Liver (tissue), 3 donors: ENCODE measurements around the gene PALM3.

ENCODE experiments used
- ATF3 ChIP-seq: IDR thresholded peaks from 2 replicates; pipeline ENCODE4 v1.6.1; 2016; ENCODE audit warnings: antibody characterized with exemption
- CTCF ChIP-seq: fragments of 150-350 bp; IDR thresholded peaks from 2 replicates; pipeline ENCODE4 v1.5.1; 2017; ENCODE audit warnings: improper control_type of control experiment, low read depth, low read length; ENCODE audit not compliant: missing input control
- FOXA1 ChIP-seq: IDR thresholded peaks from 2 replicates; pipeline ENCODE4 v1.6.1; 2016; ENCODE audit warnings: antibody characterized with exemption
- GABPA ChIP-seq, 2 donors: IDR thresholded peaks in 1 of 2; conservative IDR thresholded peaks in 1 of 2; 2 replicates each; pipeline ENCODE4 v1.6.1; 2016; ENCODE audit warnings: antibody characterized with exemption in 2 of 2, mild to moderate bottlenecking in 1 of 2, moderate library complexity in 1 of 2
- HNF4A ChIP-seq, 2 donors: conservative IDR thresholded peaks; 2 replicates each; pipeline ENCODE4 v1.6.1; 2016; ENCODE audit warnings: antibody characterized with exemption in 2 of 2, mild to moderate bottlenecking in 2 of 2
- JUND ChIP-seq, 2 donors: IDR thresholded peaks; 2 replicates each; pipeline ENCODE4 v1.6.1; 2016; ENCODE audit warnings: antibody characterized with exemption in 2 of 2
- MAX ChIP-seq: IDR thresholded peaks from 2 replicates; pipeline ENCODE4 v1.6.1; 2016; ENCODE audit warnings: antibody characterized with exemption
- RAD21 ChIP-seq, 2 donors: IDR thresholded peaks; 2 replicates each; pipeline ENCODE4 v1.6.1; 2016; ENCODE audit warnings: antibody characterized with exemption in 2 of 2, mild to moderate bottlenecking in 2 of 2
- REST ChIP-seq: IDR thresholded peaks from 2 replicates; pipeline ENCODE4 v1.6.1; 2016; ENCODE audit warnings: antibody characterized with exemption, mild to moderate bottlenecking
- RXRA ChIP-seq, 2 donors: IDR thresholded peaks; 2 replicates each; pipeline ENCODE4 v1.6.1; 2017 to 2018; ENCODE audit warnings: antibody characterized with exemption in 2 of 2, mild to moderate bottlenecking in 1 of 2
- SP1 ChIP-seq: IDR thresholded peaks from 2 replicates; pipeline ENCODE4 v1.6.1; 2018; ENCODE audit warnings: antibody characterized with exemption, mild to moderate bottlenecking
- TAF1 ChIP-seq: conservative IDR thresholded peaks from 2 replicates; pipeline ENCODE4 v1.6.1; 2016; ENCODE audit warnings: antibody characterized with exemption, mild to moderate bottlenecking
- YY1 ChIP-seq: IDR thresholded peaks from 2 replicates; pipeline ENCODE4 v1.6.1; 2016; ENCODE audit warnings: antibody characterized with exemption, mild to moderate bottlenecking
- donor health status: healthy.
- donor health status: healthy.

GRCh38 chr19:14094854-14095253, 33.0 kb upstream of the PALM3 start:
- TF ChIP-seq CTCF = no peak
- TF ChIP-seq ATF3 = no peak
- TF ChIP-seq TAF1 = no peak
- no peak for TF ChIP-seq JUND (IDR thresholded peaks at IDR 0.05)
- no peak for TF ChIP-seq FOXA1
- TF ChIP-seq MAX = no peak
- no peak for TF ChIP-seq RAD21 (IDR thresholded peaks at IDR 0.05)
- TF ChIP-seq REST = no peak
- TF ChIP-seq YY1 = no peak
- TF ChIP-seq GABPA (IDR thresholded peaks at IDR 0.05 in 1 of 2, conservative IDR thresholded peaks at IDR 0.05 in 1 of 2) = no peak
- TF ChIP-seq RXRA (IDR thresholded peaks at IDR 0.05) = no peak
- TF ChIP-seq SP1 = no peak
- no peak for TF ChIP-seq HNF4A (conservative IDR thresholded peaks at IDR 0.05)
